Muscle layer of colon (tissue), 2 donors: Measurements from ENCODE around the gene ARHGEF10L.
A peak's percentile ranks its signal among the peaks of the same experiment; 100 is the strongest.

Experiments used
- H3K27ac ChIP-seq: one replicate; pipeline ENCODE4 v1.7.0; 2013; ENCODE audit warnings: low read depth, mild to moderate bottlenecking, low read length, moderate library complexity
- H3K27me3 ChIP-seq, 2 donors: one replicate each; pipeline ENCODE4 v1.7.0; 2013; ENCODE audit warnings: low read length in 2 of 2, mild to moderate bottlenecking in 2 of 2; ENCODE audit not compliant: insufficient read depth in 2 of 2, control insufficient read depth in 1 of 2
- H3K36me3 ChIP-seq: one replicate; pipeline ENCODE4 v1.7.0; 2013; ENCODE audit warnings: mild to moderate bottlenecking, low read length; ENCODE audit not compliant: insufficient read depth
- H3K4me1 ChIP-seq: one replicate; pipeline ENCODE4 v1.7.0; 2013; ENCODE audit warnings: mild to moderate bottlenecking, low read length; ENCODE audit not compliant: insufficient read depth
- H3K4me3 ChIP-seq, 2 donors: one replicate each; pipeline ENCODE4 v1.7.0; 2013; ENCODE audit warnings: low read length in 2 of 2, low read depth in 1 of 2, mild to moderate bottlenecking in 1 of 2, moderate library complexity in 1 of 2
- H3K9ac ChIP-seq: one replicate; pipeline ENCODE4 v1.7.0; 2013; ENCODE audit warnings: low read length
- H3K9me3 ChIP-seq: one replicate; pipeline ENCODE4 v1.7.0; 2013; ENCODE audit warnings: mild to moderate bottlenecking, low read length
- donor health status: abdominal sarcoma.
- donor health status: Adenocarcinoma of cecum.

ARHGEF10L gene

DNA sequence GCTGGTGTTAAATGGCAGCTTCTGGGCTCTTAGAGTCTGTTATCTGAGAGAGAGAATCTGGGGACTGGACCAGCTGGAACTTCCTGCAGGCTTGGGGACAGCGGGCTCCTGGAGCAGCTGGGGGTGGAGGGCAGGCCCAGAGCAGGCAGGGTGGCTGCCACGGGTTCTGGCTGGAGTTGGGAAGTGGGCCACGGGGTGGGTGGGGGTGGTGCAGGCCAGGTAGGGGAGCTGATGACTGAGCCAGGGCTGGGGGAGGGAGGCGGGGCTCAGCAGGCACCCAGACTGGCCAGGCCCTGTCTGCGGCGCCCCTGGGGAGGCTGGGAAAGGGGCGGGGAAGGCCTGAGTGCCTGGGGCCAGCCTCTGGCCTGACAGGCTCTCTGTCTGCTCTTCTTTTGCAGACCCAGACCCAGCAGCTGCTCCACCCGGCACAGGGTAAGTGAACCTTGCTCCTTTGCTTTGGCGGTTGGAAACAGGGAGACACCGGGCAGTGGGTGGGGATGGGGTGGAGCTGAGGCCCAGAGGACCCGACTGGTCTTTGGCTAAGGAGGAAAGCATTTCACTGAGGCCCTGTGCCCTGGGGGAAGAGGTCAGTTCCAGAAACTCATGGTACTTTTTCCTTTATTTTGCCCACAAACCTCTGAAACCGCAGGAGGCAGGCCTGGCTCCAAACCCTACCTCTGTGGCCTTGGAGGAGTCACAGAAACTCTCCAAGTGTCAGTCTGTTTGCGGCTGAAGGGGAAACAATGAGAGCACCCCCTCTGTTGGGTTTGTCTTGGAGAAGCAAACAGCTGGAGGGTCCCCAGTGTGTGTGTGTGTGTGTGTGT lies 48.8 kb downstream of the ARHGEF10L start:
- peak overlapping the region; percentile 76 for H3K27ac ChIP-seq
- H3K9me3 ChIP-seq, result no peaks in the 10 kb centered on the region
- H3K27me3 ChIP-seq, result no peaks in the 10 kb centered on the region
- peak overlapping the region; percentile 56 for H3K9ac ChIP-seq
- H3K4me3 ChIP-seq, result peak overlapping the region; percentile 5 to 33
- H3K36me3 ChIP-seq, result peaks cover 12% of the 10 kb centered on the region
- H3K4me1 ChIP-seq, result peaks cover 45% of the 10 kb centered on the region

DNA sequence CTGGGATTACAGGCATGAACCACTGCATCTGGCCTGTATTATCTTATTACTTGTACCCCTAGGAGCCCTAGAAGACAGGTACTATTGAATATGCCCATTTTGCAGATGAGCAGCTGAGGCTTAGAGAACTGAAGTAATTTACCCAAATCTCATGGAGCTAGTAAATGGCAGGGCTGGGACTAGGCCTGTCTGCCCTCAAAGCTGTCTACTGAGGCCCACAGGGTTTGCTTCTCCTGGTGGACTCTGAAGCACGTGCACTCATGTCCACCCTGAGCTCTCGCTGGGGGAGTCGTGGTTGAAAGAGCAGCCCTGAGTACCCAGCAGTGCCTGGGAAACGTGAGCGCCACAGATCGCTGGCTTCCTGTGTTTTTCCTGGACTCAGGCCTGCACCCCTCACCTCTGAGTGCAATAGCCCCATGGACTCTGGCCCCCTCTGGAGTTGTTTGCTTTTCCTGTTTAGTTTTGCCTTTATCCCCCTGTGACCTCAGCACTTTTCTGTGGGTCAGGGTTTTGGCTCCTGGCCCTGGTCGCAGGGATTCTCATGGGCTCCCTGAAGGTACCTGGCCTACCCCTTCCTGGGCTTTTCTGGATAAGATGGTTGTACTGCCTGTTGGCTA lies 52.4 kb downstream of the ARHGEF10L start:
- Histone ChIP-seq H3K36me3 (peaks cover 13% of the 10 kb centered on the region), H3K4me3 (no peak overlapping the region), H3K9me3 (no peaks in the 10 kb centered on the region), H3K27ac (no peak overlapping the region), H3K4me1 (peaks cover 31% of the 10 kb centered on the region), H3K27me3 (no peaks in the 10 kb centered on the region), H3K9ac (no peak overlapping the region)

DNA sequence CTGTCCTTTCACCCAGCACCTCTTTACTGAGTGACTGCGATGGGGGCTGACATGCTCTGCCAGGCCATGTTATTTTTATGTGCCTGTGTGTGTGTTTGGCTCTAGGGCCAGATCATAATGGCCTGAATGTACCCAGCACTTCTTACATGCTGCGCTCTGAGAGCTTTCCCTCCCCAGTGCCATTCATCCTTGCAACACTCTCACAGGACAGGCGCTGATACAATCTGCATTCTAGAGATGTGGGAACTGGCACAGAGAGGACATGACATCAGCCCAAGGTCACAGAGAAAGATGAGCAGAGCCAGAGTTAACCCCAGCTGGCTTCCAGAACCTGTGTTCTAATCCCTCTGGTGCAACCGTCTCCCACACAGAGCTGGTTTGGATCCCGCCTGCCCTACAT lies 54.5 kb downstream of the ARHGEF10L start:
- Histone ChIP-seq H3K9ac (no peak overlapping the region), H3K27me3 (no peaks in the 10 kb centered on the region), H3K36me3 (peaks cover 13% of the 10 kb centered on the region), H3K4me1 (peaks cover 13% of the 10 kb centered on the region), H3K9me3 (no peaks in the 10 kb centered on the region), H3K4me3 (no peak overlapping the region), H3K27ac (no peak overlapping the region)

- H3K36me3 ChIP-seq, result peaks cover 11% of the 10 kb centered on the region
Measured at GRCh38 chr1:17594690-17595601, 55.4 kb downstream of the ARHGEF10L start.

GRCh38 chr1:17595602-17595925 lies 56.1 kb downstream of the ARHGEF10L start:
- no peak overlapping the region for H3K27ac ChIP-seq
- peaks cover 5% of the 10 kb centered on the region for H3K36me3 ChIP-seq
- H3K4me1 ChIP-seq, result no peaks in the 10 kb centered on the region
- no peaks in the 10 kb centered on the region for H3K9me3 ChIP-seq
- no peak overlapping the region for H3K9ac ChIP-seq
- no peak overlapping the region for H3K4me3 ChIP-seq
- no peaks in the 10 kb centered on the region for H3K27me3 ChIP-seq

More at GRCh38 chr1:17594690-17595601, 55.4 kb downstream of the ARHGEF10L start:
- Histone ChIP-seq H3K27ac (no peak overlapping the region), H3K27me3 (no peaks in the 10 kb centered on the region), H3K9ac (no peak overlapping the region), H3K9me3 (no peaks in the 10 kb centered on the region), H3K4me1 (peaks cover 3% of the 10 kb centered on the region), H3K4me3 (no peak overlapping the region)

DNA sequence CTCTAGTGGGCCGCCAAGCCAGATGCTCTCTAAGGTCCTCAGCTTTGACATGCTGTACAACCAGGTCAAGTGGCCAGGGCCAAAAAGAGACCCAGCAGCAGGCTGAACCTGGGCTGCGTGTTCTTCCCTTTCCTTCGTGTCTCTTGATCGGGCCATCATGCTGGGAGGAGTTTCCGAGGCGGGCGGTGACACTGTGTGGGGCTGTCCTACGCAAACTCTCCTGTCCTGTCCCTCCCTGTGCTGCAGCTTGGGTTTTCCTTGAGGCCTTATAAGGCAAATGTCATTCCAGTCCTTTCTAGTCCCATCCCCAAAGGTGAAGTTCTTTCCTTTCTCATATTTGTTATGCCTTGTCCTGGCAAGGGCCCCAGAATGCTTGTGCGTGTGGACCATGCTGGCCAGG lies 56.7 kb downstream of the ARHGEF10L start:
- Histone ChIP-seq H3K9ac (no peak overlapping the region), H3K27ac (no peak overlapping the region), H3K4me1 (no peaks in the 10 kb centered on the region), H3K27me3 (no peaks in the 10 kb centered on the region), H3K36me3 (peaks cover 5% of the 10 kb centered on the region), H3K9me3 (no peaks in the 10 kb centered on the region), H3K4me3 (no peak overlapping the region)

GRCh38 chr1:17596651-17597509 lies 57.4 kb downstream of the ARHGEF10L start:
- Histone ChIP-seq H3K27me3 (no peaks in the 10 kb centered on the region), H3K9me3 (no peaks in the 10 kb centered on the region), H3K4me3 (no peak overlapping the region), H3K9ac (no peak overlapping the region), H3K27ac (no peak overlapping the region), H3K4me1 (no peaks in the 10 kb centered on the region), H3K36me3 (peaks cover 5% of the 10 kb centered on the region)

- Histone ChIP-seq H3K4me3 (no peak overlapping the region), H3K9ac (no peak overlapping the region), H3K27ac (no peak overlapping the region), H3K4me1 (no peaks in the 10 kb centered on the region), H3K27me3 (no peaks in the 10 kb centered on the region), H3K9me3 (no peaks in the 10 kb centered on the region), H3K36me3 (peaks cover 5% of the 10 kb centered on the region)
Measured at GRCh38 chr1:17597651-17598050, 58.2 kb downstream of the ARHGEF10L start.

DNA sequence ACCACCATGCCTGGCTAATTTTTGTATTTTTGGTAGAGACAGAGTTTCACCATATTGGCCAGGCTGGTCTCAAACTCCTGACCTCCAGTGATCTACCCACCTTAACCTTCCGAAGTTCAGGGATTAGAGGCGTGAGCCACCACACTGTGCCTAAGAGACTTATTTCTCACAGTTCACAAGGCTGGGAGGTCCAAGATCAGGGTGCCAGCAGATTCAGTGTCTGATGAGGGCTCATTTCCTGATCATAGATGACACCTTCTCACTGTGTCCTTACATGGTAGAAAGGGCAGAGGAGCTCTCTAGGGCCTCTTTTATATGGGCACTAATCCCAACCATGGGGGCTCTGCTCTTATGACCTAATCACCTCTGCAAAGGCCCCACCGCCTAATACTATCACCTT lies 58.8 kb downstream of the ARHGEF10L start:
- peaks cover under 1% of the 10 kb centered on the region for H3K36me3 ChIP-seq
- no peak overlapping the region for H3K9ac ChIP-seq
- no peaks in the 10 kb centered on the region for H3K9me3 ChIP-seq
- H3K4me1 ChIP-seq, result no peaks in the 10 kb centered on the region
- no peaks in the 10 kb centered on the region for H3K27me3 ChIP-seq
- no peak overlapping the region for H3K4me3 ChIP-seq
- no peak overlapping the region for H3K27ac ChIP-seq

GRCh38 chr1:17599291-17599953 lies 59.9 kb downstream of the ARHGEF10L start:
- H3K36me3 ChIP-seq, result peaks cover 5% of the 10 kb centered on the region
- no peaks in the 10 kb centered on the region for H3K4me1 ChIP-seq
- no peak overlapping the region for H3K9ac ChIP-seq

More at GRCh38 chr1:17599291-17599953, 59.9 kb downstream of the ARHGEF10L start:
- H3K27me3 ChIP-seq, result no peaks in the 10 kb centered on the region
- H3K4me3 ChIP-seq, result no peak overlapping the region
- no peaks in the 10 kb centered on the region for H3K9me3 ChIP-seq
- H3K27ac ChIP-seq, result no peak overlapping the region
